Measurements from ENCODE around the gene IKBKE.

IKBKE gene

DNA sequence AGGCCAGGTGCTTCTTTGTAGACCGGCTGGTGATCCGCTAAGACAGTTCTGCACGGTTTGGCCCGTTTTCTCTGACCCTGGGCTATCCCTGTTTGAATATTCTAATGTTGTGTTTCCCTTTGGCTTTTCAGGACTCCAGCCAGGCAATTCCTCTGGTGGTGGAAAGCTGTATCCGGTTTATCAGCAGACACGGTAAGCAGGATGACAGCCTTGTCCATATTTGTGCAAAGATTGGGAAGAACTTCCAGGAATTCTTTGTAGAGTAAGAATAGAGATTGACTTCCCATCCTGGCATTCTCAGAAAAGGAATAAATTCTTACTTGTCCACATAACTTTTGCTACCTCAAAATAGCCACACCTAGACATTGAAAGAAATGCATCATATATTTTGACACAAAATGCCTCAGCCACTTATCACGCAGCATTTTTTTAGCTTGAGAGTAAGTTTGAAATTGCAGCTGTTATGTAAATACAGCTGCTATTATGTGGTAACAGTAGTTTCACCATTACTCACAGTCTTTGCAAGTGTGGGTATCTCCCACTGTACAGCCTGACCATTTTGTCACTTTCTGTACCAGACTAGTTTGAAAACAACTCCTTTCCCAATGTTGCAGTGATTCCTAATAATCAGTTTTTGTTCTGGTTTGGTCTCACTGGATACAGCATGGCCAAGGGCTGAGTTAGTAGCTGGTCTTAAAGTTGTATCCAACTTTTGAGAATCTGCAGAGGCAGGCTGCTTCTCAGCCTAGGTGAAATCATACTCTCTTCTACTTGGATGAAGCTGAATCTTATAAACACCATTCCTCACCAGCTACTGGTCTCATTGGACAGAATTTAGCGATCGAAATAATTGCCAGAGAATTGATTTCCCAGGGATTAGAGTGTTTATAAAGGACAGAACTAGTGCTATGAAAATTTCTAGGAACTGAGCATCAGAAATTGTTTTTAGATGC is 40.0 kb upstream of the IKBKE start:
- TF ChIP-seq, protein P1, sequence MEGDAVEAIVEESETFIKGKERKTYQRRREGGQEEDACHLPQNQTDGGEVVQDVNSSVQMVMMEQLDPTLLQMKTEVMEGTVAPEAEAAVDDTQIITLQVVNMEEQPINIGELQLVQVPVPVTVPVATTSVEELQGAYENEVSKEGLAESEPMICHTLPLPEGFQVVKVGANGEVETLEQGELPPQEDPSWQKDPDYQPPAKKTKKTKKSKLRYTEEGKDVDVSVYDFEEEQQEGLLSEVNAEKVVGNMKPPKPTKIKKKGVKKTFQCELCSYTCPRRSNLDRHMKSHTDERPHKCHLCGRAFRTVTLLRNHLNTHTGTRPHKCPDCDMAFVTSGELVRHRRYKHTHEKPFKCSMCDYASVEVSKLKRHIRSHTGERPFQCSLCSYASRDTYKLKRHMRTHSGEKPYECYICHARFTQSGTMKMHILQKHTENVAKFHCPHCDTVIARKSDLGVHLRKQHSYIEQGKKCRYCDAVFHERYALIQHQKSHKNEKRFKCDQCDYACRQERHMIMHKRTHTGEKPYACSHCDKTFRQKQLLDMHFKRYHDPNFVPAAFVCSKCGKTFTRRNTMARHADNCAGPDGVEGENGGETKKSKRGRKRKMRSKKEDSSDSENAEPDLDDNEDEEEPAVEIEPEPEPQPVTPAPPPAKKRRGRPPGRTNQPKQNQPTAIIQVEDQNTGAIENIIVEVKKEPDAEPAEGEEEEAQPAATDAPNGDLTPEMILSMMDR (IDR thresholded peaks at IDR 0.05), result no peak
- H3K27ac ChIP-seq, result no peak overlapping the region
- peaks cover 7 to 12% of the 10 kb centered on the region in 2 experiments for H3K4me1 ChIP-seq (ENCODE audit: control insufficient read depth in 1 of 2, insufficient read depth in 1 of 2, low read depth in 1 of 2, low read length in 1 of 2)
- no peaks in the 10 kb centered on the region for H3K9me3 ChIP-seq
- H3K4me3 ChIP-seq (ENCODE audit: low read depth in 1 of 2, low read length in 1 of 2), result no peak overlapping the region
- H3K27me3 ChIP-seq, result no peaks in the 10 kb centered on the region
- peaks cover 69% of the 10 kb centered on the region for H3K36me3 ChIP-seq

GRCh38 chr1:206435445-206435844 is 34.8 kb upstream of the IKBKE start:
- H3K4me1 ChIP-seq (ENCODE audit: control insufficient read depth in 1 of 2, insufficient read depth in 1 of 2, low read depth in 1 of 2, low read length in 1 of 2), result peaks cover 2 to 3% of the 10 kb centered on the region in 2 experiments
- H3K27me3 ChIP-seq, result no peaks in the 10 kb centered on the region
- no peak overlapping the region for H3K27ac ChIP-seq
- TF ChIP-seq, protein P1 (IDR thresholded peaks at IDR 0.05), result no peak
- H3K36me3 ChIP-seq, result peaks cover 79% of the 10 kb centered on the region
- no peaks in the 10 kb centered on the region for H3K9me3 ChIP-seq
- H3K4me3 ChIP-seq (ENCODE audit: low read depth in 1 of 2, low read length in 1 of 2), result no peak overlapping the region

DNA sequence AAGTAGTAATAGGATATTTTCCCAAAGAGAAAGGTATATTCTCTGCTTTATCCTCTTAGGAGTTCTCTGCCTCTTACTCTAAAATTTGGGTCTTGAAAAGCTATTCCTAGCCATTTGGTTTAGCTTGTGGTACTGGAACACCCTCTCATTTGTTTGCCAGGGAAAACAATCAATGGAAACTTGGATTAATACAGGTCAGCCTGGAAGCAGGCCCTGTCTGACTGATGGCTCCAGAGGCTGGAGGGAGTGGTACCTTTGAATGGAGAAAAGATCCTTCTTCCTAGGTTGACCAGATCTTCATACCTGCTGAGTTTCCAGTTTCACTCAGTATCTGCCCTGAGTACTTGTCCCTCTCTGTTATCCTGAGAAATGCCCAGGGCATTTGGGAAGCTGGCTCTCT is 31.7 kb upstream of the IKBKE start:
- H3K9me3 ChIP-seq, result no peaks in the 10 kb centered on the region
- H3K27ac ChIP-seq, result no peak overlapping the region
- TF ChIP-seq, protein P1 (IDR thresholded peaks at IDR 0.05), result no peak
- H3K36me3 ChIP-seq, result peaks cover 84% of the 10 kb centered on the region
- H3K4me1 ChIP-seq (ENCODE audit: control insufficient read depth in 1 of 2, insufficient read depth in 1 of 2, low read depth in 1 of 2, low read length in 1 of 2), result no peaks in the 10 kb centered on the region
- H3K4me3 ChIP-seq (ENCODE audit: low read depth in 1 of 2, low read length in 1 of 2), result no peak overlapping the region
- no peaks in the 10 kb centered on the region for H3K27me3 ChIP-seq

- Histone ChIP-seq H3K9me3 (no peaks in the 10 kb centered on the region), H3K36me3 (peaks cover 90% of the 10 kb centered on the region), H3K27me3 (no peaks in the 10 kb centered on the region), H3K4me1 (ENCODE audit: control insufficient read depth in 1 of 2, insufficient read depth in 1 of 2, low read depth in 1 of 2, low read length in 1 of 2) (no peaks in the 10 kb centered on the region), H3K4me3 (ENCODE audit: low read depth in 1 of 2, low read length in 1 of 2) (no peak overlapping the region), H3K27ac (no peak overlapping the region)
- TF ChIP-seq, protein P1 (IDR thresholded peaks at IDR 0.05), result no peak
These were observed 31.1 kb upstream of the IKBKE start for GRCh38 chr1:206439205-206439604.

- Histone ChIP-seq H3K27me3 (no peaks in the 10 kb centered on the region), H3K4me3 (ENCODE audit: low read depth in 1 of 2, low read length in 1 of 2) (no peak overlapping the region), H3K9me3 (no peaks in the 10 kb centered on the region), H3K27ac (no peak overlapping the region), H3K36me3 (peaks cover 99% of the 10 kb centered on the region), H3K4me1 (ENCODE audit: control insufficient read depth in 1 of 2, insufficient read depth in 1 of 2, low read depth in 1 of 2, low read length in 1 of 2) (no peaks in the 10 kb centered on the region)
- TF ChIP-seq, protein P1 (IDR thresholded peaks at IDR 0.05), result no peak
These were observed 28.8 kb upstream of the IKBKE start for GRCh38 chr1:206441336-206441967.
